NCI-H2227 (cell line): ENCODE measurements around the gene TTC28.

Source experiments
- DNase-seq: peaks from one replicate; lab custom pipeline; 2025; ENCODE audit not compliant: unreplicated experiment; lab: John Stamatoyannopoulos, UW

Gene TTC28

DNA sequence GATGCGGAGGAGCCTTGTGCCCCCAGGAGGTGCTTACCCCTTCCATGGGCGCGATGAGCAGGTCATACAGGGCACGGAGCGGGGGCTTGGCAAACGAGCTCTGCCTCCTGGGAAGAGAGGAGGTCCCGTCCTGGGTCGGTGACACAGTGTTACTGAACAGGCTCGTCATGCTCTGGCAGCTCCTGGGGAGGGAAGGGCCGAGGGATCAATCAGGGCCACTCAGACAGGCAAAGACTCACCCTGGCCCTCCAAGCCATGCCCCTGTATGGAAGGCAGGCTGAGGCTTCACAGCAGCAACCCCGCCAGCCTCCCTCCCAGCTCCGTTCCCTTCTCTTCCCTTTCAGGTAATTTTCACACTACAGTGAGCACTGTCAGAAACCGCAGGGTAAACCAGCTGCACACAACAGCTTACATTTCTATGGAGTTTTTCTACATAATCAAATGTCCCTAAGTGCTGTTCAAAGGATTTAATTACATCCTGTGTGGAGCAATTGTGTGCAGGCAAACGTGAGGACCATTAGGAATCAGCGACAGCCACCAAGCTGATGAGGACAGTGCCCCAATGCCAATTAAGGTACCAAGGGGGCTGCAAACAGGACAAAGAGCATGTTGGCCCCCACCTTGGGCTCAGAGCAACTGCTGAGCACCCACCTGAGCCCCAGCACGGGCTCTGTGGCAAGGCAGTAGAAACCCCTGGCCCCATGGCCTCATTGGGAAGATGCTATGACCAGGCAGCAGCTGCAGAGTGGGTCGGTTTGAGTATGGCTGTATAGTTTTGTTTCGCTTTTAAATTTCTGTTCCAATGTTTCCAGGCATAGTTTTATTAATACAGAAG, 665.2 kb downstream of the TTC28 start:
- no peak for DNase-seq

GRCh38 chr22:28013611-28014010, 666.0 kb downstream of the TTC28 start:
- DNase-seq = no peak

DNA sequence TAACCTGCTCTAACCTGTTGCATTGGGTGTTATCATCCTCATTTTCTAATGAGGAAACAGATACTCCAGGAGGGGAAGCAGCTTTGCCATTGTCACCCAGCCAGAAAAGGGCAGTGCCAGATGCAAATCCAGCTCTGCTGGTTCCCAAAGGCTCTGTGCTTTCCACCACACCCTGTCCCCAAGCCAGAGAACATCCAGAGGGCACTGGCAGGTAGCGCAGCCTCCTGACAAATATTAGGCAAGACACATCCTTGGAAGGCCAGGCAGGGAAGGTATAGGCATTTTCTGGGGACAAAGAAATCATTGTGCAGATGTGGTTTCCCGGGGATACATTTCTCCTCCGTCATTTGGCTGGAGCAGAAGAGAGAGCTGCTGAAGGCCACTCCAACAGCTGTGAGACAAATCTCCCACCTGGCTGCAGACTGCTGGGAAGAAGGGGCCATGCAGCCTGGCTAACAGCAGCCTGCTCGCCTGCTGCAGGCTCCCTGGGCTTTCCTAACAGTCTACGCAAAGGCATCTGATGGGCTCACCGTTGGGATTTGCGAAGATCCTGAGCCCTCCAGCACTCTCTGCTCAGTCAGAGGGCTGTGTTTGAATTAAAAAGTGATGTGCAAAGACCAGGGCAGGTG, 666.7 kb downstream of the TTC28 start:
- DNase-seq = no peak

- DNase-seq = peak; percentile 79
These were observed 670.3 kb downstream of the TTC28 start for GRCh38 chr22:28009272-28009827.

- no peak for DNase-seq
These were observed 671.0 kb downstream of the TTC28 start for GRCh38 chr22:28008649-28009048.

DNA sequence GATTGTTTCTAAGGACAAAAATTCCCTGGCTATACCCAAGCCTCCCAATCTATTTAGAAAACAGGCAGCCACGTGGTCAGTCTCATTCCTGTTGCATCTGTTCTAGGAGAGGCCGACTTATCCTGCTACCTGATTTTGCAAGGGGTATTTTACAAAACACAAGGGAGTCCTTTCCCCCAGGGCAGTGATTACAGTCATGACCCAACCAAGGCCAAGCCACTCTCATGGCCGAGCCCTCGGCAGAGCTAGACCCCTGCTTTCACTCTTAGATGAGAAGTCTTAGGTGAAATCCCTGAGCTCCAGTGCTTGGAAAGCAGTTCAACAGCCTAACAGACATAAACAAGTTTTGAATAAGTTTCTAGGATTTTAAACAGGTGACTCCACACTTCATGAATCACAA, 671.6 kb downstream of the TTC28 start:
- DNase-seq = no peak

GRCh38 chr22:28006271-28006670, 673.4 kb downstream of the TTC28 start:
- no peak for DNase-seq

DNA sequence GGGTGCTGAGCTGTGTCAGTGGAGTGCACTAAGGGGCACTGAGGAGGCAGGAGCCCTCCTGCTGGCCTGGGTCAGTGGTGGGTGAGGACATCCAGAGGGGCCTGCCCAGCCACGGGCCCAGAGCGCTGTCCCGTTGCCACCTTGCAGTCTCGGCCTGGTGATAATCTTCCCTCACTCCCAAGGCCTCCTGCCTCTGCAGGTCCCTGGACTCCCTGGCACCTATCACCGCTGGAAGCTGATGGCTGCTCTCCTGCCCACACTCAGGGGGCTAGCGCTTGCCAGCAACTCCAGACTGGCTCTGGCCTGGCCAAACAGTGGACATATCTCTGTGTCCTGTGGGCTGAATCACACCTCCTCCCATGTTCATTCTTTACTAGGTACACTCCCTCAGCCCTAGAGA, 674.1 kb downstream of the TTC28 start:
- no peak for DNase-seq

- DNase-seq = no peak
These were observed 675.6 kb downstream of the TTC28 start for GRCh38 chr22:28004021-28004420.

DNA sequence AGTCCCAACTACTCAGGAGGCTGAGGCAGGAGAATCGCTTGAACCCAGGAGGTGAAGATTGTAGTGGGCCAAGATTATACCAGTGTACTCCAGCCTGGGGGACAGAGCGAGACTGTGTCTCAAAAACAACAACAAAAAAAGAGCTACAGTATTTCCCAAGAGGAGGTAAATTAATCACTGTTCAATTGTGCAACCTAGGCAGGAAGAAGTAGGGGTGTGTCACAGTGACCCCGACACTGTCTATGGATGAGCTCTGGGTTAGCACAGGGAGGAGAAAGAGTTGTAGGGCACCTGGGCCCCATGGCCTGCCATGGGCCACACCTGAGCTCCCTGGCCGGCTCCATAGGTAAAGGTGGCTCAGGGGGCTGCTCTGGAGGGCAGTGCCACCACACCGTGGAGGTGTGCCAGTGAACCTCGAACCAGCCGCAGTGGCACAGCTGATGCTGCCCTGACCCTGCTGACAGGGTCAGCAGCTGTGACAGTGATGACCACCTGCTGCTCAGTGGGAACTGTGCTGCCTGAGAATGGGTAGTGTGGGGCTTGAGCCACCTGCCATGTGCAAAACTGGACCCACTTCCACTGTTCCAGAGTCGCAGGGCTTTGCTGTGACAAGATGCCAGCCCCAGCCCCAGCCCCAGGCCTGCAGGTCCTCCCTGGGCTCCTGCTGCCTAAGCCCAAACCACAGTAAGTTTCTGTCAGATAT, 676.6 kb downstream of the TTC28 start:
- no peak for DNase-seq

DNA sequence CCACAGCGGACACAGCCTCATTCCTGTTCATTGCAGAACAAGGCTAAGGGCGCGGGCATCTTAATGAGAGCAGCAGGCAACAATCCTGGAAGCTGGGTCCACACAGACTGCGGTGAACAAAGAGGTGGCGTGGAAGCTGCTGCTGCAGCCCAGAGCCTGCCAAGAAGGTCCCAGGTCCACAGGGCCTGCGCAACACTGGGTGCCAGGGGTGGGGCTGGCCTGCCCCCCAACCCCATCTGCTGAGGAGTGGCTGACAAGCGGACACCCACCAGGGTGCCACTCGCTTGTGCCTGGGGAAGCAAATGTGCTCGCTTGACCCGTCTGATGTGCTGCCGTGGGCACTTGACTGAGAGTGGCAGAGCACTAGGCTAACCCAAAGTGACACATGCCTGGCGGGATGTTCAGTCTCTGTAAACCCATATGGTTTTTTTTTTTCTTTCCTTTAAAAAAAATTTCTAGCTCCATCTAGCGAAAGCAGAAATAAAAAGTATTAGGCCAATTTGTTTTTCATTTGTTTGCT, 677.4 kb downstream of the TTC28 start:
- DNase-seq = no peak

DNA sequence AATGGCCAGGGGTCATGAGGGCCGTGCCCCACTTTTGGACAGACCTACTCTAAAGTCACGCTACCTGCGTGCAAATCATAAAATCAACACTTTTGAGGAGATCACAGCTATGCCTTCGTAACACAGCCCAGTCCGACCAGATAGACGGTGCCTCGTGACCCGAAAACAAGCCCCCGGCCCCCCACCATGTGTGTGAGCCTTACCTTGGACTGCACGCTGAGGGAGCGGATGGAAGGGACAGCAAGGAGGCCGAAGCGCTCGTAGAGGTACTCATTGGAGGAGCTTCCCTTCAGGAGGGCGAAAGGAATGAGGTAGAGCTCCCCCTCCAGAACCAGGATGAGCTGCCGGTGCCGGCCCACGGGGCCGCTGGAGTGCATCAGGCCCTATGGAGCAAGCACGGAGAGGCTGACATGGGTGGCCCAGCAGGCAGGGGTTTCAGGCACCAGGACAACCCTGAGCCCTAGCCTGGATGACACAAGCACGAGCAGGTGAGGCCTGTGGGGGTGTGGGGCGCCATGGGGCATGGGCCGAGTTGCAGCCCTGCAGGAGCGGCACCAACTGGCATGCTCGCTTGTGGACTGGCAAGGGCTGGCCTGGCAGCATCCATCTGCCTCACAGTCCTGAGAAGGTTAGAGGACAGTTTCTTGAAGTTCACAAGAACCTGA, 678.3 kb downstream of the TTC28 start:
- no peak for DNase-seq

GRCh38 chr22:28000361-28000760, 679.3 kb downstream of the TTC28 start:
- DNase-seq = no peak

DNA sequence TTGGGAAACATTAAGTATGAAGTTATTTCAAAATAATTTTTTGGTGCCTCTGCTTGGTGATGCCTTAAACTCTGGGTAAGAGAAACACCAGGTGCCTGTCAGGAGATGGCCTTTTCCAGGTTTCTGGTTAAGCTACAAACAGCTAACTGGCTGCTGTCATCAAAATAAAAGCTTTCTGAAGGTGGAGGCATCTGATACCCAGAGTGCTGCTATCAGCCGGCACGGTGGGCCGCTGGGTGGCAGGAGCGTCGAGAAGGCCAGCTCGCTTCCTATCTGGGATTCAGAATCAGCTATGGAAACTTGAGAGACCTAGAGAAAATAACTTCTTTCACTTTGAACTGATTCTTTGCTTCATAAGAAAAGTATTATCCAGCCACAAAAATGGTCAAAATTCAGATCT, 679.8 kb downstream of the TTC28 start:
- DNase-seq = no peak

GRCh38 chr22:27998511-27999410, 680.9 kb downstream of the TTC28 start:
- no peak for DNase-seq

- no peak for DNase-seq
These were observed 682.1 kb downstream of the TTC28 start for GRCh38 chr22:27997538-27997937.

- DNase-seq = no peak
These were observed 682.7 kb downstream of the TTC28 start for GRCh38 chr22:27996981-27997380.

DNA sequence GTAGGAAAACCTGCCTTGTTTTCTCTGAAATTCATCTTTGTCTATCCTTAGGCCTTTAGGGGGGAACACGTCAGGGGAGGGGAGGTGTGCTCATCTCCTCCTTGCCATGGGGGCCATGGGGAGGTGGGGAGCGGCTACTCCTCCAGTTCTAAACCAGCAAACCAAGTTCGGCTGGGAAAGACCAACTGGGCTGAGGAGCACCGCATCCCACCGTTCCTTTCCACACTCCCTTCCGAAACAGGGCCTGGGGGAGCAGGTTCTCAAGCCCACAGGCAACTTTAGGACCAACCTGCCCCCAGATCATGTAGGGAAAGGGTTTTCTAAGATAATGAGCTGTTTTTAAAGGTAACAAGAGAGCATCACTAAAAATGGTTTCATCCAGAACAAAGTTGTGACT, 683.1 kb downstream of the TTC28 start:
- DNase-seq = no peak

- DNase-seq = no peak
These were observed 683.7 kb downstream of the TTC28 start for GRCh38 chr22:27995801-27996528.
